Prostate gland (tissue), 2 donors: ENCODE measurements around the gene ADAMTS12. TPM values are rescaled to one million over a fixed set of nuclear protein-coding genes. Genes with fewer than 3 reads are reported as not detected.

Experiments
- small RNA-seq, 2 donors: library from RNA; depleted of rRNA; stranded (forward); fragments of <200 nt; gene quantifications; one replicate each; pipeline ENCODE3, GENCODE V24; 2016
- total RNA-seq, 2 donors: library from RNA; depleted of rRNA; stranded (reverse); fragments of >200 nt; gene quantifications; one replicate each; pipeline ENCODE4 v1.1.0, GENCODE V29; 2016

ADAMTS12 gene
- total RNA-seq, 2 donors from 2014 or later, result 0.09 to 3.7 TPM

Small RNA genes lying within 50 kb of the gene (small RNA-seq; reads per million reads assigned to genes)
- 0 reads per million in 2 donors for gene RNU6-923P

Other genes starting within 250 kb of the ADAMTS12 start
- not detected for gene RXFP3, start 44.4 kb upstream of the ADAMTS12 start, total RNA-seq
- under 1 TPM in 1 of 2 donors, not detected in 1; 0.09 TPM for gene SLC45A2, start 92.7 kb upstream of the ADAMTS12 start, total RNA-seq
- 10 to 100 TPM; 14.8 to 21.8 TPM for gene AMACR, start 116.1 kb upstream of the ADAMTS12 start, total RNA-seq
- 1 to 10 TPM; 1.6 to 8.2 TPM for gene C1QTNF3, start 151.2 kb upstream of the ADAMTS12 start, total RNA-seq